HFFc6 (cell line): ENCODE results near the gene LRRC59. TPM values are rescaled to one million over a fixed set of nuclear protein-coding genes. Genes with fewer than 3 reads are reported as not detected.

Experiments
- DNase-seq: peaks from one replicate; pipeline ENCODE4 v3.0.0-alpha.2; 2018
- H3K27ac Mint-ChIP-seq: 2 replicates; pipeline ENCODE4 v1.8.0; 2020; ENCODE audit warnings: mild to moderate bottlenecking, mixed read lengths
- H3K27me3 Mint-ChIP-seq: 2 replicates; pipeline ENCODE4 v1.8.0; 2021; ENCODE audit warnings: mild to moderate bottlenecking, moderate library complexity, mixed read lengths; ENCODE audit not compliant: insufficient read depth
- H3K36me3 Mint-ChIP-seq: 2 replicates; pipeline ENCODE4 v1.8.0; 2021; ENCODE audit warnings: low read depth, mixed read lengths
- H3K4me1 Mint-ChIP-seq: 2 replicates; pipeline ENCODE4 v1.8.0; 2020; ENCODE audit warnings: low read depth, mixed read lengths
- H3K4me3 Mint-ChIP-seq: 2 replicates; pipeline ENCODE4 v1.8.0; 2020; ENCODE audit warnings: mild to moderate bottlenecking, moderate library complexity, mixed read lengths
- H3K9me3 Mint-ChIP-seq: 2 replicates; pipeline ENCODE4 v1.8.0; 2020; ENCODE audit warnings: mild to moderate bottlenecking, mixed read lengths
- CTCF ChIP-seq: fragments of 200-600 bp; sonication (generic); IDR thresholded peaks from 2 replicates; pipeline ENCODE4 v1.5.0; 2021; ENCODE audit warnings: antibody characterized with exemption, mild to moderate bottlenecking
- total RNA-seq, 6 experiments: library from RNA; stranded (reverse); fragmentation: NEBNext Ultra II Directional; extraction: Animal tissue kit (Norgen Biotek cat#: 25700); gene quantifications; 2 replicates in 1 of 6; 3 replicates in 5 of 6; pipeline ENCODE4 v1.2.3, GENCODE V29; 2021

The LRRC59 gene
- total RNA-seq, 6 experiments from 2014 or later, result 214 to 272 (median 261) TPM

- peak within 1 kb of the TSS; percentile 97 for H3K4me3 Mint-ChIP-seq
- H3K27ac Mint-ChIP-seq, result peak within 1 kb of the TSS; percentile 75
- peak; percentile 54 for DNase-seq
- H3K27me3 Mint-ChIP-seq, result peaks cover 2% of the 10 kb centered on the region; the same call in 1 of the 2 replicates
- H3K9me3 Mint-ChIP-seq, result no peaks in the 10 kb centered on the region
- peaks cover 39% of the 10 kb centered on the region for H3K4me1 Mint-ChIP-seq
- no peaks in the 10 kb centered on the region for H3K36me3 Mint-ChIP-seq
- TF ChIP-seq CTCF, result no peak
Observed at GRCh38 chr17:50345432-50346312, 51.7 kb downstream of the LRRC59 start, which contains the start of gene XYLT2. Gene XYLT2 (plus strand): TSS chr17:50346126. CDS start chr17:50346141, 15 bp downstream.

GRCh38 chr17:50344731-50345365, 52.5 kb downstream of the LRRC59 start:
- peaks cover 36% of the 10 kb centered on the region for H3K4me1 Mint-ChIP-seq
- TF ChIP-seq CTCF, result no peak
- DNase-seq, result no peak
- H3K27me3 Mint-ChIP-seq, result peaks cover 8% of the 10 kb centered on the region
- H3K9me3 Mint-ChIP-seq, result no peaks in the 10 kb centered on the region
- H3K27ac Mint-ChIP-seq, result no peak overlapping the region
- H3K4me3 Mint-ChIP-seq, result peak overlapping the region; percentile 84
- no peaks in the 10 kb centered on the region for H3K36me3 Mint-ChIP-seq

- no peak for TF ChIP-seq CTCF
- Mint-ChIP-seq H3K4me3 (no peak overlapping the region), H3K36me3 (peaks cover 3% of the 10 kb centered on the region; the same call in 1 of the 2 replicates), H3K27ac (no peak overlapping the region), H3K27me3 (peaks cover 10% of the 10 kb centered on the region), H3K9me3 (no peaks in the 10 kb centered on the region), H3K4me1 (no peaks in the 10 kb centered on the region)
- DNase-seq, result no peak
Observed at GRCh38 chr17:50339381-50339780, 57.9 kb downstream of the LRRC59 start.

- Mint-ChIP-seq H3K36me3 (peaks cover 3% of the 10 kb centered on the region; the same call in 1 of the 2 replicates), H3K27me3 (peaks cover 10% of the 10 kb centered on the region), H3K9me3 (no peaks in the 10 kb centered on the region), H3K4me1 (peaks cover 4% of the 10 kb centered on the region; the same call in 1 of the 2 replicates), H3K4me3 (no peak overlapping the region), H3K27ac (no peak overlapping the region)
- DNase-seq, result no peak
- no peak for TF ChIP-seq CTCF
Observed at GRCh38 chr17:50338645-50339044, 58.7 kb downstream of the LRRC59 start.

- TF ChIP-seq CTCF, result no peak
Observed at GRCh38 chr17:50337956-50338355, 59.4 kb downstream of the LRRC59 start.

More at GRCh38 chr17:50337956-50338355, 59.4 kb downstream of the LRRC59 start:
- Mint-ChIP-seq H3K27me3 (peaks cover 10% of the 10 kb centered on the region), H3K4me1 (peaks cover 8% of the 10 kb centered on the region; the same call in 1 of the 2 replicates), H3K36me3 (peaks cover 3% of the 10 kb centered on the region; the same call in 1 of the 2 replicates), H3K27ac (no peak overlapping the region), H3K9me3 (no peaks in the 10 kb centered on the region), H3K4me3 (no peak overlapping the region)
- DNase-seq, result no peak
